ENCODE measurements around the gene KIF26B.

KIF26B gene

DNA sequence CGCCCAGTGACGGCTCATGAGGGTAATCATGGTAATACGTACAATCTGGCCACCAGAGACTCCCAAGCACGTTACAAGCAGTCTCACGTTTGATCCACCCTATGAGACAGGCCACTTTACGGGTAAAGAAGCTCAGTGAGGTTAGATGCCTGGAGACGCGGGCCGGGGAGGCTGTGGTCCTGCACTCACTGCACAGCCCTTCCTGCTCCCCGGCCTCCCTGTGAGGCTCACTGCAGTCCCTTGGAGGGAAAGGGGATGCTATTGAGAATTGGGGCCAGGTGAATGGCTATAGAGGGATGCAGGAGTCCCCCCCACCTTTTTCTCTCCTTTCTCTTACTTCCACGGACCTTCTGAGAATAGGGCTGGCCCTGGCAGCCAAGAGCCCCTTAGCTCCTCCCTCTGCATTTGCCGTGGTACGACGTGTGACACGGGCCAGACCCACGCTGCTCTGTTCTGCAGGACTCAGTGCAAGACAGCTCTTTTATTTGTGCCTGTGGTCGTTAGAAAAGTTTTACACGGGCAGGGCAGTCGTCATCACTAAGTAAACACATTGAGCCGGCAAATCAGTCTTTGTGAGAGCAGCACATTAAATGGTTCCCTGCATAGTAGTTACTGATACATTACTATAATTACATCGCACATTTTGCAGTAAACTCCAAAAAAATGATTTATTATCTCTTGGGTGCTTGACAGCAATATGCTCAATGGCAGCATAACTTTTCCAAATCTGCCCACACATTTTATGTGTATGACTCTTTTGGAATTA lies 18.8 kb downstream of the KIF26B start:
- no peak for DNase-seq

DNA sequence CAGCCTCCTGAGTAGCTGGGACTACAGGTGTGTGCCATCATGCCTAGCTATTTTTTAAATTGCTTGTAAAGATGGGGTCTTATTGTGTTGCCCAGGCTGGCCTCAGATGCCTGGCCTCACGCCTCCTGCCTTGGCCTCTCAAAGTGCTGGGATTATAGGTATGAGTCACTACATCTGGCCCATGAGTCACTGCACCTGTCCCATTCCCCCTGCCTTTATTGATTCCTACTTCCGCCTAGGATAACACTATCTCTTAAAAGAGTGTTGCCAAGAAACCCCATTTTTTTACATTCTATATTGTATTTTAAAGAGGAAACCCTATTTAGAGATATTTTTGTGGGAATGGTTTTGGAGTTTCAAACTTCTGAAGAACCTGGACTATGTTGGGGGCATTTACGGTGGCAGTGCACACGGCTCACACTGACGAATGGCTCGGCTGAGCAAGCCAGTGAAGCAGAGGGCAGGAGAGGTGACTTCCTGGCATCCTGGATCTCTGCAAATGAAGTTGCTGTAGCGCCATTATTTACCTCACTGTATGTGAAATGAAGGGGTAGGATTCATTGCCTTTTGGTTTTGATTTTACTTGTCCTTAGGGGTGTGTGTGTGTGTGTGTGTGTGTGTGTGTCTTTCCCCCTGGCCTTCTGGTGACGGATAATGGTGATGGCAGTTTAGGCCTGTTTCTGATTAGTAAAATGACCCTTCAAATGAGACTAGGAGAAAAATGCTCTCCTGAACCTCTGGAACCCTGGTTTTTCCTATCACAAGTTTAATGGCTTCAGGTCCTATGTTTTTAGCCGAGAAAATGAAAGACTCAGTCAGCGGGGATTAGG lies 22.5 kb downstream of the KIF26B start:
- no peak for DNase-seq

DNA sequence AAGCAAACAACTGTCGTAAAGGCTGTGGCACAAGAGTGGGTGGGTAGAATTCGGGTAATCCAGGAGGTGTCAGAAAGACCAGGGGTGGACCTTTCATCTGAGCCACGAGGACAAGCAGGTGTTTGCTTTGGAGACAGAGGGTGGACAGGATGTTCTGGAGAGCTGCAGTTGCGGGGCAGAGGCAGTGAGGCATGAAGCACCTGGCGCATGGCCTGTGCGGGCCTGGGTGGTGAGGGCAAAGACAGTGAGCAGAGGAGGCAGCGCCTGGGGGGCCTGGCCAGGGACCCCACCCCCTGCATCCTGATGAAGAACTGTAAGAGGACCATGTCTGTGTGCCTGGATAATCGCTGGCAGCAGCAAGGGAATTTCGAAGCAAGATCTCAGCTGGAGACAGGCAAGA lies 24.9 kb downstream of the KIF26B start:
- DNase-seq: no peak

DNA sequence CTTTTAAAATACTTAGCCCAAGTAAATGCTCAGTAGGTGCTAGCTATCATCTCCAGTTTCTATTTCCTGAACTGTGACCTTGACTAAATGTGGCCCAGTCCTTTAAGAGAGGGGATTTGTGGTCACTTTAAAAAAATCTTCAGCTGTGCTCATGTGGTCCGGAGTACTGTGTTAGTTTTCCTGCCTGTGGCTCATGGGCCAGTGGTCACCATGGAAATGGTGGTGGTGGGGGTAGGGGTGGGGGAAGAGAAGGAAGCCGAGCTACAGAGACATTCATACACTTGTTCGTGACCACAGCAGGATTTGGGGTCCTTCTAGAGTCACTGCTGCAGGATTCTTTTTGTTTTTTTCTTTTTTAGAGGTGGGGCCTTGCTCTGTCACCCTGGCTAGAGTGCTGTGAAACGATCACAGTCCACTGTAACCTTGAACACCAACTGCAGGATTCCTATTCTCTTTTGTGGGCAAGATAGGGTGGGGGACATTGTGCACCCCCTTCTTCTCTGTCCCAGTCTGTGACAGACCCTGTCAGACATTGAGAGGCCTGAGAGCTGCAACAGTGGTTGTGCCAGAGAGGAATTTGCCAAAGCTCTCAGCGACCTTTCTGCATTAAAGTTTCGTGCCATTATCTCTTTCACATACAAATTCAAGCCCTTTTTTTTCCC lies 25.8 kb downstream of the KIF26B start:
- peak; percentile 38 for DNase-seq

DNA sequence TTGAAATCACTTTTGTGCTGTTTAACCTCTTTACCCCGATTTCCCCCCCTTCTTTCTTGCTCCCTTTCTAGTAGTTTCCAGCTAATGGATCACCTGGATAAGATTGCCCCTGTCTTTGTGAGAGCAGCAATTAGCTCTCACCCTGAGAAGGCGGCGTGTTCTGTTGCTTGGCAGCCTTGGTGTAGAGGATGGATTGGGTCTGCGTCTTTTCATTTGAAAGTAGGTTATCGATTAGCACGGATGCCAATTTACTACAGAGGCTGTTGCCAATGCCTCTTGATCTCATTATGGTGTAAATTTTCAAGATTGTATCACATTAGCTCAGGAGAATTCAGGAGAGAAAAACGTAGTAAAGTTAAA lies 26.4 kb downstream of the KIF26B start:
- DNase-seq: no peak

DNA sequence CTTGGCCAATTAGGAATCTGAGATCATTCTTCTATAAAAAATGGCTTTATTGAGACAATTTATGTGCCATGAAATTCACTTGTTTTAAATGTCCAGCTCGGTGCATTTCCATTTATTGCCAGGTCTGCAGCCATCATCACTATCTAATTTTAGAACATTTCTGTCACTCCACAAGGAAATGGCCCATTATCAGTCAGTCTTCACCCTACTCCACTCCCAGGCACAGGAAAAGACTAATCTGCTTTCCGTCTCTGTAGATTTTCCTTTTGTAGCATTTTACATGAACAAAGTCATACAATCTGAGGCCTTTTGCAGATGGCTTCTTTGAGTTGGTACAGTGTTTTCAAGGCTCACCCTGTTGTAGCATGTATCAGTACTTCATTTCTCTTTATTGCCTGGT lies 27.2 kb downstream of the KIF26B start:
- DNase-seq: no peak

DNA sequence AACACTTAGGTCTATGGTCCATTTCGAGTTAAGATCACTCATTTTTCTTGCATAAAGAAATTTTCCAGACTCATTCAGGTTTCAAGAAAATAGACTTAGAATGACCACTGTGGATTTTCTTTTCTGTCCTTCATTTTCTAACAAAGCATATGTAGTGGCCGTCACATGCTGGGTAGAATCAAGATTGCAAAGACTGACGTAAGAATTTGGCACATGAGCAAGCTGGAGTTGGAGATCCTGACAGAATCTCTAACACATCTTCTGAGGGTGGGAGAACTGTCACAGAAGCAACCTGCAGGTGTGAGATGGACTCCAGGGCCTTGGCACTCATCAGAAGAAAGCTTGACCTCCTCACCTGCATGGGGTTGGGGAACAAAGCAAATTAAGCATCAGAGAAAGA lies 28.6 kb downstream of the KIF26B start:
- DNase-seq: no peak

- no peak for DNase-seq
Measured at GRCh38 chr1:245184779-245185178, 30.0 kb downstream of the KIF26B start.

- DNase-seq: no peak
Measured at GRCh38 chr1:245188403-245188802, 33.6 kb downstream of the KIF26B start.

GRCh38 chr1:245195398-245195797 lies 40.6 kb downstream of the KIF26B start:
- DNase-seq: no peak

DNA sequence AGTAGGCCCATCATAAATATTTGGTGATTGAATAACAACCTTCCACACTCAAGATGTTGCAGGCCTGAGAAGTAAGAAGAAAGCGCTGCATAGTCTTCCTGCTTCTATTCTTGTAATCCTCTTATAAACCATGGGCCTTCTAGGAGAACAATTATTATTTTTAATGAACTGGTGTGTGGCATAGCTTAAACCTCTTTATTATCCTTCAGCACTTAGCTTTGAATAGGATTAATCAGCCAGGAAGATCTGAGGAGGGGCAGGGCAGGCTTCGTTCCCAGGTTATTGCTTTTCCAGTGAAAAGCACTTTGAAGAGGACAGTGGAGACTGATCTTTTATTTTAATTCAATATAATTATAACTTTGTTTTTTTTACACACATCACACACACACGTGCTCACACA lies 42.3 kb downstream of the KIF26B start:
- DNase-seq: no peak

DNA sequence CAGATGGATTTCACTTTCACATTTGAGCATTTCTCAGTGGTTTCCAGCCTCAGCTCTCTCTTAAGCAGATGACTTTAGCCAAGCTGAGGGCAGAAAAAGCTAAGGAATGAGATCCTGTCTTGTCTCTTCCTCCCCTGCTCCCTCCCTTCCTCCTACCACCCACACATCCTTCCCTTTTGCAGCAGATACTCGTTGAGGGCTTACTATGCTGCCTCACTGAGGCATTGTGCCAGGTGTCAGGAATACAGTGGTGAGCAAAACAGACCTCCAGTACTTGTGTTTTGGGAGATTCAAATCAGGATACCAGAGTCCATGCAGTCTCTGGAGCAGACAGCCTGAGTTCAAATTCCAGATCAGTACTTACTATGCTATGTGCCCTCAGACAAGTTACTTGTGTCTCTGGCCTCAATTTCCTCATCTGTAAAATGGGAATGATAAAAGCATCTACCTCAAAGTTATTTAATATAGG lies 43.2 kb downstream of the KIF26B start:
- no peak for DNase-seq

DNA sequence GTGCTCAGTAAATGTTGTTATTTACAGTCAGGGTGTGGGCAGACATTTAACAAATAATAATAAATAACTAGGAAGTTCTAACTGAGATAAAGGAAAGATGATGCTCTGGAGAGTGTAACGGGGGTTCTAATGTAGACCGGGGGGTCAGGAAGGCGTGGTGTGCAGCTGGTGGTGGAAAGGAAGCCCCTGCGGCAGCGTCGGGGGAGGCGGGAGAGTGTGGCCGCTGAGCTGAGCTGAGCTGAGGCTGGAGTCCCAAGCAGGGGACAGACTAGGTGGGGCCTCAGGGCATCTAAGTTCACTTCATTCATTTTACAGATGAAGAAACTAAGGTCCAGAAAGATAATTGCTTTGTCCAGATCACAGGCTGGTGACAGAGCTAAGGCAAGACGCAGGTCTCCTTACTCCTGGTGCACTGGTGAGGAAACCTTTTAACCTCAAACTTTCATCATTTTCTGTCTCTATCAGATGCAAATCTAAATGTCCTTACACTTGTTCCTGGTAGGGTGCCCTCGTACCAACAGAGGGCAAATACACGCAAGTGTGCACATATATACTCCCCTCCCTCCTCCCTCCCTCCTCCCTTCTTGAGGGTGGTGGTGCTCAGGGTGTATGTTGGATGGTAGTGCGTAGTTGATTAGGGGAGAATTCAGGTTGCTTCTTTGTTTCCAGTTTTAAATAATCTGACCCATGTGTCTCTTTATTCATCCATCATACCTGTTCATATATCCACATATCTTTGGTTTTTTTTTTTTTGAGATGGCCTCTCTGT lies 44.1 kb downstream of the KIF26B start:
- no peak for DNase-seq

- no peak for DNase-seq
Measured at GRCh38 chr1:245200146-245200545, 45.4 kb downstream of the KIF26B start.

DNA sequence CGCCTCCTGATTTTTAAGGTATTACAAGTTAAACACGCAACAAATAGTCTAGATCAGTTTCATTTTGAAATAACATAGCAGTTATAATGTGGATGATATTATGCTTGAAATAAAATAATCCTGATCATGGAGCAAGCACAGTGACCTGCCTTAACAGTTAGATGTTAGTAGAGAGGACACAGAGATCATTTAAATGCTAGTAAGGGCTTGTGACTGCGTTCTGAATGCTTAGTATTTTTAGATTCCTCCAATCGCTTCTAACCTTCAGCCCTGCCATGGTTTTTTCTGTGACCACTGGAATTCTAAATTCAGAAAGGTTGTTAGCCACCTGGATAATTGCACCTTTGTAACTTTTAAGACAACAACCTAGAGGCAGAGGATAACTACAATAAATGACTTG lies 46.4 kb downstream of the KIF26B start:
- no peak for DNase-seq

DNA sequence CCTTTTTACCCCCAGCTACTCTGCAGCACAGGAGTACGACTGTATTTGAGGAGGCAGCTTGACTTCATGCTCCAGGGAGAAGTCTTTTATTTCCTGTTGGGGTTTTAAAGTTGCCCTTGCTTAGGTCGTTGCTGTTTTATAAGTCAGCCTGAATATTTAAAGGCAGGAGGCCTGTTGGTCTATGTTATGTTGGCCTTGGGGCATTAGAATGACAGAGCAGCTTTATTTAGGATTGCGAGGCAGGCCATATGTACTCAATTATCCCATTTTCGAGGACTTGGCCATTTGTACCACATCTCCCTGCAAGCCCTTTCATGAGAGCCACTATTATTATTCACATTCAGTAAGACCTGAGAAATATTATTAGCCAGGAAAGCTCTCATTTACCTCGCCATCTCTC lies 47.0 kb downstream of the KIF26B start:
- no peak for DNase-seq

DNA sequence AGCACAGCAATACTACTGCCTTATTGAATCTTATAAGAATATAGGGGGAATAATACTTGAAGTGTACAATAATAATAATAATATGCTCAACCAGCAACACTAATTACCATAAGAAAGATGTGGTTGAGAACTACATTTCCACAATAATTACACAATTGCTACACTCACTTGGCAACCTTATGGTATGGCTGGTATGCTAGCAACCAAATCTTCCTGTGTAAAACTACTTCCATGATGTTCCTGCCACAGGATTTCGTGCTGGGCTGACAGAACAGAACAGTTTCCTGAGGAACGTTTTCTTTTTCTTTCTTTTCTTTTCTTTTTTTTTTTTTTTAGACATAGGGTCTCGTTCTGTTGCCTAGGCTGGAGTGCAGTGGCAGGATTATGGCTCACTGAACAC lies 50.6 kb downstream of the KIF26B start:
- no peak for DNase-seq

GRCh38 chr1:245205864-245206263 lies 51.1 kb downstream of the KIF26B start:
- no peak for DNase-seq

- no peak for DNase-seq
Measured at GRCh38 chr1:245207056-245207638, 52.4 kb downstream of the KIF26B start.

- DNase-seq: no peak
Measured at GRCh38 chr1:245207801-245208200, 53.0 kb downstream of the KIF26B start.

DNA sequence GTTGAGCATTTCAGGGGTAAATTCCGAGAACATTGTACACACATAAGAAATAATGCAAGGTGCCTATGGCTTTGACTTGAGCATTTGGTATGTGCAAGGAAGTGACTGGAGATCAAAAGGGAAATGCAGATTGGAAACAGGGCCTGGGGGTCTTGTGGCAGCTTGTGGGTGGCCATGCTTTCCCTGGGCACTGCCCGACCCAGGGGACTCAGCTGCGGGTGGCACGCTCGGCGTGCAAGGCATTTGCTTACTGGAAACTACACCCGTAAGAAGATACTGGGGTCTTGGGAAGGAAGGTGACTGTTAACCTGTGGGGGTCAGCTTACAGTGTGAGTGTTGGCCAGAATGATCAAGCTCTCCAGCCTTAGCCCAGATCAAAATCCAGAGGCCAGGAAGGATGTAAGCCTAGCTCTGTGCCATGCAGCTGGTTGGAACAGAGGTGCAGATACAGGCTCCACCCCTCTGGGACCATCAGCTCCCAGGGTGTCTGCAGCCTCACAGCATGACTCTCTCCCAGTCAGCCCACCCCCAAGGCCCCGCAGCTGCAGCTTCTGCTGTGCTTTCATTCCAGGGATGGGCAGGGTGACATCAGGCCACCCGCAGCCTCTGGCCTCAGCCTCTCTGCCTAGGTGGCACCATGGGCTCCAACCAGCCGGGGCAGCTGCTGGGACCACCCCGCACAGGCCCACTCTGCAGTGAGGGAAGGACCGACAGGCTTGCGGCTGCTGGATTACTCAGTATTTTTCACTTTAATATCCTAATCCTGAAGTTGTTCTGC lies 55.1 kb downstream of the KIF26B start:
- no peak for DNase-seq

Data from retina (tissue), 1 donor.